Ascending aorta (tissue), 2 donors: ENCODE results near the gene CNTNAP5. TPM values are rescaled to one million over a fixed set of nuclear protein-coding genes. Genes with fewer than 3 reads are reported as not detected.

Experiments
- DNase-seq, 2 donors: peaks; one replicate each; pipeline ENCODE4 v3.0.0-alpha.2; 2019; ENCODE audit warnings: low spot score in 2 of 2
- H3K27ac ChIP-seq, 2 donors: fragments of 200-600 bp; sonication (generic); one replicate each; pipeline ENCODE4 v1.5.1; 2016 to 2017; ENCODE audit warnings: mild to moderate bottlenecking in 1 of 2
- H3K27me3 ChIP-seq: fragments of 200-600 bp; sonication (generic); one replicate; pipeline ENCODE4 v1.5.1; 2017
- H3K36me3 ChIP-seq, 2 donors: fragments of 200-600 bp; sonication (generic); one replicate each; pipeline ENCODE4 v1.5.1; 2016
- H3K4me1 ChIP-seq, 2 donors: fragments of 200-600 bp; sonication (generic); one replicate each; pipeline ENCODE4 v1.5.1; 2016 to 2017; ENCODE audit warnings: mild to moderate bottlenecking in 1 of 2
- H3K4me3 ChIP-seq, 2 donors: fragments of 200-600 bp; sonication (generic); one replicate each; pipeline ENCODE4 v1.5.1; 2016 to 2017; ENCODE audit warnings: mild to moderate bottlenecking in 1 of 2
- H3K9me3 ChIP-seq, 2 donors: fragments of 200-600 bp; sonication (generic); one replicate each; pipeline ENCODE4 v1.5.1; 2016
- CTCF ChIP-seq, 3 experiments: fragments of 200-600 bp in 2 of 3; fragments of 450-650 bp in 1 of 3; sonication (generic) in 2 of 3; IDR thresholded peaks; one replicate each; pipeline ENCODE4 v1.5.1; 2016 to 2019; ENCODE audit warnings: antibody characterized with exemption in 3 of 3, mild to moderate bottlenecking in 1 of 3, moderate library complexity in 1 of 3
- intact Hi-C: fragments of 100-400 bp; cut with DNase I; formaldehyde crosslinking; loops from one replicate; pipeline ENCODE4 v1.15.1; 2023
- total RNA-seq: library from RNA; depleted of rRNA; stranded (reverse); fragments of >200 nt; gene quantifications from one replicate; pipeline ENCODE4 v1.1.0, GENCODE V29; 2016

CNTNAP5 gene
- total RNA-seq, 1 donor from 2014 or later = not detected

GRCh38 chr2:124201713-124202112 is 176.6 kb downstream of the CNTNAP5 start:
- no peak overlapping the region for H3K4me3 ChIP-seq
- H3K4me1 ChIP-seq = no peaks in the 10 kb centered on the region
- no peak for DNase-seq
- no peak overlapping the region for H3K27ac ChIP-seq
- no peak for TF ChIP-seq CTCF (IDR thresholded peaks at IDR 0.05)
- no peaks in the 10 kb centered on the region for H3K36me3 ChIP-seq
- intact Hi-C loops = no loop called here
- H3K27me3 ChIP-seq = no peaks in the 10 kb centered on the region
- H3K9me3 ChIP-seq = no peaks in the 10 kb centered on the region

- intact Hi-C loops = no loop called here
- Histone ChIP-seq H3K4me3 (no peak overlapping the region), H3K36me3 (no peaks in the 10 kb centered on the region), H3K9me3 (no peaks in the 10 kb centered on the region), H3K27me3 (no peaks in the 10 kb centered on the region), H3K4me1 (no peaks in the 10 kb centered on the region), H3K27ac (no peak overlapping the region)
- no peak for DNase-seq
- no peak for TF ChIP-seq CTCF (IDR thresholded peaks at IDR 0.05)
Observed at GRCh38 chr2:124209441-124209840, 184.4 kb downstream of the CNTNAP5 start.

- H3K4me3 ChIP-seq = no peak overlapping the region
- no peaks in the 10 kb centered on the region for H3K27me3 ChIP-seq
- TF ChIP-seq CTCF (IDR thresholded peaks at IDR 0.05) = no peak
- no peaks in the 10 kb centered on the region for H3K36me3 ChIP-seq
- H3K9me3 ChIP-seq = no peaks in the 10 kb centered on the region
- DNase-seq = no peak
- H3K4me1 ChIP-seq = no peaks in the 10 kb centered on the region
- intact Hi-C loops = no loop called here
- H3K27ac ChIP-seq = no peak overlapping the region
Observed at GRCh38 chr2:124211461-124211860, 186.4 kb downstream of the CNTNAP5 start.

- TF ChIP-seq CTCF (IDR thresholded peaks at IDR 0.05) = no peak
- Histone ChIP-seq H3K36me3 (no peaks in the 10 kb centered on the region), H3K9me3 (no peaks in the 10 kb centered on the region), H3K4me3 (no peak overlapping the region), H3K27ac (no peak overlapping the region), H3K4me1 (no peaks in the 10 kb centered on the region), H3K27me3 (no peaks in the 10 kb centered on the region)
- intact Hi-C loops = no loop called here
- DNase-seq = no peak
Observed at GRCh38 chr2:124213977-124214587, 189.0 kb downstream of the CNTNAP5 start.

- H3K36me3 ChIP-seq = no peaks in the 10 kb centered on the region
- TF ChIP-seq CTCF (IDR thresholded peaks at IDR 0.05) = no peak
- no peaks in the 10 kb centered on the region for H3K27me3 ChIP-seq
- H3K4me1 ChIP-seq = no peaks in the 10 kb centered on the region
- no peak overlapping the region for H3K4me3 ChIP-seq
- intact Hi-C loops = no loop called here
- no peak for DNase-seq
- no peak overlapping the region for H3K27ac ChIP-seq
- H3K9me3 ChIP-seq = no peaks in the 10 kb centered on the region
Observed at GRCh38 chr2:124246170-124246569, 221.1 kb downstream of the CNTNAP5 start.

- Histone ChIP-seq H3K27ac (no peak overlapping the region), H3K4me1 (no peaks in the 10 kb centered on the region), H3K9me3 (no peaks in the 10 kb centered on the region), H3K36me3 (no peaks in the 10 kb centered on the region), H3K4me3 (no peak overlapping the region), H3K27me3 (no peaks in the 10 kb centered on the region)
- no peak for DNase-seq
- intact Hi-C loops = no loop called here
- no peak for TF ChIP-seq CTCF (IDR thresholded peaks at IDR 0.05)
Observed at GRCh38 chr2:124248386-124248785, 223.3 kb downstream of the CNTNAP5 start.
